IPS-NIHi11 (cell line): ENCODE data around the gene AGMO.

Experiments used
- DNase-seq: peaks from one replicate; pipeline ENCODE4 v3.0.0; 2012; ENCODE audit warnings: mixed read lengths, low spot score

The AGMO gene

DNA sequence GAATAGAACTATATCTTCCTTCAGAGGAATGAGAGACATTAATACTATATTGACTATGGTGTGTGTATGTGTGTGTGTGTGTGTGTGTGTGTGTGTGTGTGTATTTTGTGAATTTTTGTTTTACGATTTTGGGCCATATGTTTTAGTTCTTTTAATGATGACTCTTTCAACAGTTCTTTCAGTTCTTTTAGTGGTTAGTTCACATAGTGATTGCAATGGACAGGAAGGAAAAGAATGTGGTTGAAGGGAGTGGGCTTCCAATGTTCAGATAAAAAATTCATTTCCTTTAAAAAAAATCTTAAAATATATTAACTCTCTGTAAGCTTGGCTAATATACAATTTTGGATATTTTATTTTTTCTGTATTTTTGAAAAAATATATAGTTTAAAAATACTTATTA, 343.6 kb downstream of the AGMO start:
- DNase-seq = no peak

DNA sequence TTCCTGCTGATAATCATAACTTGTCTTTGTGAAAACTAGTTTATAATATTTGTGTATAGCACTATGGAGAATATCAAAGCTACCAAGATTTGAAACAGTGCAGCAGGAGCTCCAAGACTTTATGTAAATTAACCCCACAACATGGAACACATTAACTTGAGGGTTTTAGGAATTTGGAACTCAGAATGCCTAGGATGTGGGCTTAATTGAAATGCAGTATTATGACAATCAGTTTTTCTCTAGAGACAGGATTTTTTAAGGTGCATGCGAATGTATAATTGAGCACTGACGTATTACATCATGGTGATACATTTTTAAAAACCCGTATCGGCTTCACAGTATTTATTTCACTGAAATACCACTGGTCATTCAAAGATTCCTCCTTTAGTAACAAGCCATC, 346.2 kb downstream of the AGMO start:
- DNase-seq = no peak

GRCh38 chr7:15214976-15215375, 346.8 kb downstream of the AGMO start:
- no peak for DNase-seq

DNA sequence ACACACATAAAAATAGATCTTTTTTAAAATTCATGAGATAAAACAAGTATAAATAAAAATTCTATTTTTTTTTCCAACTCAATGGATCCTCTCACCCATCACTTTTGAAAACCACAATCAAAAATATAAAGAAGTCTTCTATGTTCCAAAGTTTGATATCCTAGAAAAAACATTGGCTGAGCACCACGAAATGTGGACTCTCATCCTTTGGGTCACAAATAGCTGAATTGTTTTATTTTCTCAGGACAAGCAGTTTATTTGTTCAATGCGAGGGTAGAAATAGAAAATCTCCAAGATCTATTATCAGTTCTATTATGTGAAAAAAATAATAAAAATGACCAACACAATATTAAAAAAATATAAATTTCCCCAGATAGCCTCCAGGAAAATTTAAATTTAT, 348.7 kb downstream of the AGMO start:
- no peak for DNase-seq

DNA sequence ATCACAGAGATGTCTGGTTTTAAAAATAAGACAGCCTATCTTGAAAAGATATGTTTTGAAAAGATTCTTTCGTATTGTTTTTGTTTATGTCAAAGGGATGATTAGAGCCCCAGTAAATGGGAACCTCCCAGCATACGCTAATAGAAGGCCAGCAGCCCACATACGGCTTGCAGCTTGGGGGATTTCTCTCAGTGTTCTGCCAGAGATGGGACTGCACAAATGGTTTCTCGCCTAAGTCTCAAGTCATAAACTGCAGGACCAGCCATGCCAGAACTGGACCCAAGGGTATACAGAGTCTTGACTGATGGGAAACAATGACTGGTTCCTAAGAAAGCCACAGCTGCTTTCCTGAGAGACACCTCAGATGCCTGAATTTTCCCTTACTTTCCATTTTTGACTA, 352.4 kb downstream of the AGMO start:
- no peak for DNase-seq

DNA sequence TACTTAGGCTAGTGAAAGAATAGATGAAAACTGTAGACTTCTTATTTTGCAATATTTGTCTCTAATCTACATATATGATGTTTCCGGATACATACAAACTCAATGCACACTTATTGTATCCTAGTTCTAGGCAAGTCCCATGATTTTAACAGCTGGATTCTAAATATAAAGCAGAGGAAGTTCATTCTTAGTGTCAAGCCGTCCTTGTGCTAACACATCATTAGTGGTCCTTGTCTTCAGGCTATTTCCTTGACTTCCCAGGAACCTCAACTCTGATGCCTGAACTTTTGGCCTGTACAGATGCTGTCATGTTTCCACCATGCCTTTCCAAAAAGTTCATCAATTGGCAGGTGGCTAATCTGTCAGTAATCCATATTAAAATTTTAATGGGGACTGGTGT, 357.4 kb downstream of the AGMO start:
- no peak for DNase-seq

DNA sequence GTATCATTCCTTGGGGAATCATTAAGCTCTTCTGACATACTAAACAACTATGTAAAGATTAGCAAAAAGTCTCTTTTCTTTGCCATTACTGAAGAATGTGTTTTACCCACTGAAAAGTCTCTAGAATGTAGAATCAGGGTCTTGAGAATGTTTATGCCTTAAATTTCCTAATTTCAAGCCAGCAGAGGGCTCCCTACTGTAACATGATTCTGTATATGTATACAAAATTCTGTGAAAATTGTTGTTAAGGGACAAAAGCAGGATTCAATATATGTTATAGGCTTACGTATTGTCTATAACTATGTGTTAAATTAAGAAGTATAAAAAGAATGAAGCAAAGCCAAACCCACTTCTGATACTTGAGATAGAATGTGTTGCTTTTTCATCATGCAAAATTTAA, 362.3 kb downstream of the AGMO start:
- DNase-seq = no peak

DNA sequence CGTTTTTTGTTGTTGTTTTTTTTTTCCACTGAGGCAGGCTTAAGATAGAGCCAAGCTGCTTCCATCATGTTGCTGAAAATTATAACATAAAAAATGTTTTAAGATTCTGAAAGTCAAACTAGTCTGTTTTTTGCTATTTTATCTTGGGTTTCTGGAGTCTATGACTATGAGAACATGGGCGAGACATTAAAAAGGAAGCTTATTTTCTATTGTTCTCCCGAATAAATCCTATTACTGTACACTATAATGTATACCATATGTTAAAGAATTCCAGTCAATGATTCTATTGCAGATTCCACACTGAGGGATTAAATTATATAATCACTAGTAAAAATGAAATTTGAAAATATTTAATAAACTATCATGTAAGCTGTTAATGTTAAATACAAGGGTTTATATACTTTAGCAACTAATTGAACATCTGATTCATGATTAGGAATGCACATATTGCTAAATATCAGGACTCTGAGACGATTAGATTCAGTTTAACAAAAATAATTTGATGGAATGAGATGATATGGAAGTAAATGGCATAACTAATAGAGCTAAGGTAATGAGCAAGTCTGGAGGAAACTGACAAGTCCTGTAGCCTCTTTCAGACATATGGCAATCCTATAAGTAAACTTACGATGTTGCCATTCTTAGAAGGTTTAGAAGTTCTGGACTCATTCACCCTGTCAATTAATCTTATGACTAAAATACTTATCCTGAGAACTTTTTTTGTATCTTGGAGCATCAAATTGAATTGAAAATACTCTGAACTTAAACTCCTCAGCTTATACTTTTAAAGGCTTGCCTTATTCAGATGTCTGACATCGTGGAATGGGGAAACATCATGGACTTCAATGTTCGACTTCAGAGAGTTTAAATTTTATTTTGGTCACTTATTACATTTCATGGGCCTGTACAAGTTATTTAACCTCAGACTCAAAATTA, 364.5 kb downstream of the AGMO start:
- DNase-seq = no peak

- DNase-seq = no peak
Measured at GRCh38 chr7:15178065-15178464, 383.8 kb downstream of the AGMO start.

DNA sequence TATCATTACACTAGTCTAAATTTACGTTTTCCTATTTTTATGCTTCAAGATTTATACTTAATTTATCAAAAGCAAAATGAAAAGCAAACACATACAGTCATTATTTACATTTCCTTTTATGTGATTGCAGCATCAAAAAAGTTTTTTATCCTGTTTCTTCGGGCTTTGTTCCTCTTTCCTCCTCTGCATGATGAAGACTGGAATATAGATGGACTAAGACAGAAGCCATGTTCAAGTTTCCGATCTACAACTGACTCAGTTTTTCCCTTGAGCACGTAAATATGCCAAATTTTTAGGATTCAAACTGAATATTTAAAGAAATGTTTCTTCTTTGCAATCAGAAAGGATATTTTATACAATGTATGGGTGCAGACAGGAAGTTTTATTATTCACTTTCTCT, 385.7 kb downstream of the AGMO start:
- DNase-seq = no peak

GRCh38 chr7:15175152-15175551, 386.7 kb downstream of the AGMO start:
- no peak for DNase-seq

DNA sequence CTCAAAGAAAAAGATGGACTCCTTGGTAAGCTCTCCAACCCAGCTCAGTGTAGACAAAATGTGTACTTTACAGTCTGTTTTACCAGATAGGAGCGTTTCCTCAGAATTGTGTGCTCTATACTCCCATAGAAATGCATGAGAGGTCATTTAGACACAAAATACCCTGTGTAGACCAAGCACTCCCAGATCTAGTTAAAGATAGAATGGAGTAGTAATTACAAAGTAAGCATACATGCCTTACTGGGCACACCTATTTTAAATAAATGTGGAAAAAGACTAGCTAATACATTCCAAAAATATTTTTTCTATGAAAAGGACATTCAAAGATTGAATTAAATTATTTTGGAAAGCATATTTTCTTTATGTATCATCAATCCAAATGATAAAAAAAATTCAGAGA, 387.3 kb downstream of the AGMO start:
- no peak for DNase-seq

DNA sequence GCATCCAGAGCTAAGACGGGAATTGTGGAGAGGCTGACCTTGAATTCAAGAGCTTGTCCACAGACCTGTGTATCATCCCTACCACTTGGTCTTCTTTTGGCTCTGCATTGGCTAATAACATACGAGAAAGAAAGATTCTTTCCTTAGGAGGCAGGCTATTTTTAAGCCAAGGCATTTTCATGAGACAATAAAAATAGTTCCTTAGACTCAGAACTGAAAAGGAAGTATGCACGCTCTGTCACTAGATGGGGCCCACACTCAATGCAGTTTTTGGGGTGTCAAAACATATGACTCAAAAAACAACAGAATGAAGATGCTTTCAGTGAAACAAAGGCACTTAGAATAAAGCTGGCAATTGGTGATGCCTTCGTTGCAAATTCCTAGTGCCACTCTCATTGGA, 393.3 kb downstream of the AGMO start:
- no peak for DNase-seq

- no peak for DNase-seq
Measured at GRCh38 chr7:15167912-15168311, 393.9 kb downstream of the AGMO start.

DNA sequence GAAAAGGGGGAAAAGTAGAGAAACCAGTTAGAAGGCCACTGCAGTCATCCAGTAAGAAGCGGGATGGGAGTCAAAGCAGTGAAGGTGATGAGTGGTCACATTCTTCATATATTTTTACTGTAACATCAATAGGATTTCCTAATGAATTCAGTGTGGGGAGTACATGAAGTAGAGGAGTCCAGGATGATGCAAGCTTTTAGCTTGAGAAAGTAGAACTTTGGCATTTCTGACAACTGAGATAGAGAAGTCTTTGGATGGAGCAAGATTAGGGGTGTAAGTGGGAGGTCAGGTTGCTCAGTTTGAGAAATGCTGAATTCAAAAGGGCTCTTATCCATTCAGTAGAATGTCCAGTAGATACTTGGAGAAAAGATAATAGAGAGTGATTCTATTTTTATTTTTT, 395.2 kb downstream of the AGMO start:
- no peak for DNase-seq

GRCh38 chr7:15159261-15159660, 402.6 kb downstream of the AGMO start:
- no peak for DNase-seq

GRCh38 chr7:15158141-15158810, 403.5 kb downstream of the AGMO start:
- no peak for DNase-seq
